K562 (cell line): ENCODE data around the gene RASSF3. TPM values are rescaled to one million over a fixed set of nuclear protein-coding genes. Genes with fewer than 3 reads are reported as not detected.

Experiments
- ATAC-seq: fragments of 200-7000 bp; cut with Tn5 transposase; 3 replicates; pipeline ENCODE4 v1.9.1; 2020; ENCODE audit warnings: moderate library complexity
- BruUV-seq: library from RNA; stranded (reverse); fragments of 400-500 nt; replicated peaks from 2 replicates; lab custom pipeline; 2021; lab: Mats Ljungman, UMichigan
- CTCF ChIA-PET: fragments of 300-600 bp; formaldehyde crosslinking; extraction: SDS; loops from one replicate; lab custom pipeline; 2021; ENCODE audit warnings: low intra/inter-chr PET ratio; lab: Yijun Ruan, JAX
- POLR2A ChIA-PET: fragments of 300-600, 350-650 bp; sonication (Branson Sonifier 250); formaldehyde crosslinking; extraction: SDS; loops from one replicate; lab custom pipeline; 2021; ENCODE audit warnings: antibody characterized with exemption, inconsistent platforms; lab: Yijun Ruan, JAX
- DNase-seq, 4 experiments: peaks; one replicate each; pipeline versions ENCODE4 v3.0.0 to v3.0.0-alpha.2; 2011 to 2018; ENCODE audit warnings: low spot score in 3 of 4, mixed read lengths in 3 of 4; ENCODE audit errors: extremely low read depth in 1 of 4
- FAIRE-seq: peaks from 2 replicates; lab custom pipeline; 2011; peaks lifted over from hg19 to GRCh38; lab: Jason Lieb, UNC
- H2AFZ ChIP-seq: 2 replicates; pipeline ENCODE4 v1.6.0; 2011; ENCODE audit warnings: low read depth, low read length, control low read depth, inconsistent platforms
- H3K27ac ChIP-seq: fragments of 200-600 bp; 3 replicates; pipeline ENCODE4 v1.8.0; 2011; ENCODE audit warnings: low read depth, mild to moderate bottlenecking, control low read depth, inconsistent platforms, low read length, moderate library complexity, mixed read lengths; ENCODE audit errors: extremely low read depth
- H3K27me3 ChIP-seq, 2 experiments: fragments of 300-600 bp in 1 of 2; 2 replicates in 1 of 2; 3 replicates in 1 of 2; pipeline versions ENCODE4 v1.6.0 to v1.8.0; 2011; ENCODE audit warnings: inconsistent platforms in 2 of 2, low read length in 2 of 2, mild to moderate bottlenecking in 1 of 2, mixed read lengths in 1 of 2, moderate library complexity in 1 of 2; ENCODE audit not compliant: control insufficient read depth in 2 of 2, insufficient read depth in 2 of 2
- H3K36me3 ChIP-seq: fragments of 300-600 bp; 3 replicates; pipeline ENCODE4 v1.8.0; 2011; ENCODE audit warnings: mild to moderate bottlenecking, low read length, inconsistent platforms; ENCODE audit not compliant: control insufficient read depth, insufficient read depth
- H3K4me1 ChIP-seq, 2 experiments: fragments of 200-600 bp in 1 of 2; replicated peaks in 1 of 2; 2 replicates in 1 of 2; 3 replicates in 1 of 2; pipeline versions ENCODE4 v1.5.1 to v1.8.0; 2011; ENCODE audit warnings: inconsistent platforms in 2 of 2, low read length in 2 of 2, mild to moderate bottlenecking in 1 of 2, mixed read lengths in 1 of 2, moderate library complexity in 1 of 2; ENCODE audit not compliant: control insufficient read depth in 2 of 2, insufficient read depth in 2 of 2
- H3K4me2 ChIP-seq: 2 replicates; pipeline ENCODE4 v1.6.1; 2011; ENCODE audit warnings: low read length, control low read depth, inconsistent platforms, mixed read lengths; ENCODE audit not compliant: insufficient read depth
- H3K4me3 ChIP-seq: fragments of 200-600 bp; sonication (generic), shearing (Covaris generic); 2 replicates; pipeline ENCODE4 v1.5.1; 2016; ENCODE audit warnings: control low read depth, inconsistent platforms
- H3K79me2 ChIP-seq: fragments of 200-600 bp; 3 replicates; pipeline ENCODE4 v1.8.0; 2011; ENCODE audit warnings: low read length, inconsistent platforms; ENCODE audit not compliant: control insufficient read depth, insufficient read depth
- H3K9ac ChIP-seq, 2 experiments: 2 replicates each; pipeline versions ENCODE4 v1.6.0 to v1.6.1; 2011; ENCODE audit warnings: low read depth in 2 of 2, low read length in 2 of 2, control low read depth in 1 of 2, inconsistent platforms in 1 of 2, mild to moderate bottlenecking in 1 of 2, mixed read lengths in 1 of 2; ENCODE audit not compliant: insufficient read depth in 1 of 2
- H3K9me1 ChIP-seq: one replicate; pipeline ENCODE4 v1.6.0; 2011; ENCODE audit warnings: inconsistent platforms, mild to moderate bottlenecking, low read length, moderate library complexity; ENCODE audit not compliant: control insufficient read depth, insufficient read depth
- H3K9me3 ChIP-seq: replicated peaks from 2 replicates; pipeline ENCODE4 v1.5.1; 2011; ENCODE audit warnings: low read depth, low read length, inconsistent platforms; ENCODE audit not compliant: control insufficient read depth, insufficient read depth
- H4K20me1 ChIP-seq: replicated peaks from 2 replicates; pipeline ENCODE4 v1.6.1; 2011; ENCODE audit warnings: low read length, inconsistent platforms, mixed read lengths; ENCODE audit not compliant: control insufficient read depth, insufficient read depth
- VEZF1 ChIP-seq: fragments of 200-800 bp; sonication (Bioruptor generic); IDR thresholded peaks from 2 replicates; pipeline ENCODE4 v1.6.1; 2017; ENCODE audit warnings: missing genetic modification characterization, missing compliant biosample characterization
- ZNF589 ChIP-seq: fragments of 200-800 bp; sonication (Bioruptor generic); IDR thresholded peaks from 2 replicates; pipeline ENCODE4 v1.6.1; 2016; ENCODE audit warnings: low read depth, missing genetic modification characterization, missing compliant biosample characterization
- WGBS: fragments of 100-300 bp; shearing (Covaris generic); methylation state at CpG from one replicate; pipeline ENCODE4 v1.1.6; 2016; ENCODE audit warnings: low coverage, mixed read lengths; ENCODE audit not compliant: insufficient coverage; ENCODE audit errors: missing lambda C conversion rate; 5-methylcytosine and 5-hydroxymethylcytosine counted together
- in situ Hi-C: fragments of 300-500 bp; cut with MboI; formaldehyde crosslinking; loops from 4 replicates; pipeline ENCODE4 v1.15.0; 2018; ENCODE audit warnings: inconsistent platforms, mixed read lengths
- intact Hi-C: fragments of 100-400 bp; cut with micrococcal nuclease; formaldehyde crosslinking; loops from 2 replicates; pipeline ENCODE4 v1.14.2; 2022
- polyA plus RNA-seq, 8 experiments: library from polyadenylated mRNA; depleted of rRNA in 4 of 8; stranded (reverse) in 5 of 8; unstranded in 3 of 8; fragments of >200 nt; fragmentation: Nextera tagmentation in 2 of 8; fragmentation: Illumina TruSeq in 1 of 8; extraction: Ambion mirVana in 2 of 8; extraction: Trizol in 1 of 8; gene quantifications; 2 replicates each; pipeline versions ENCODE4 v1.2.1 to v1.2.3, GENCODE V29; 2011 to 2014; ENCODE audit warnings: inconsistent platforms in 1 of 8, missing spikeins in 1 of 8
- total RNA-seq, 7 experiments: library from RNA; depleted of rRNA in 6 of 7; stranded (reverse); fragments of >200 nt in 6 of 7; fragmentation: Illumina TruSeq in 2 of 7; extraction: Trizol in 2 of 7; gene quantifications; 2 replicates each; pipeline versions ENCODE4 v1.2.1 to v1.2.3, GENCODE V29; 2011 to 2021; ENCODE audit warnings: low replicate concordance in 1 of 7
- TF ChIP-seq, protein P1 (sequence below), 2 experiments: IDR thresholded peaks; 2 replicates each; pipeline ENCODE4 v1.6.1; 2011; ENCODE audit warnings: borderline replicate concordance in 1 of 2, control low read depth in 1 of 2, low read depth in 1 of 2, low read length in 1 of 2, mild to moderate bottlenecking in 1 of 2, mixed read lengths in 1 of 2, moderate library complexity in 1 of 2; ENCODE audit not compliant: insufficient read depth in 1 of 2, insufficient read length in 1 of 2, poor library complexity in 1 of 2, severe bottlenecking in 1 of 2; ENCODE audit errors: extremely low read depth in 1 of 2

RASSF3 gene
- total and polyA plus RNA-seq, 9 of the 15 experiments (the other 6 are each of a cell fraction or from before 2014, with no cell fraction given) = 3.7 to 39.2 (median 20.2) TPM

- intact Hi-C loops = no loop called here
- POLR2A ChIA-PET = interaction anchor here (0.5 to 0.8 kb wide), 2 partner anchors 10 to 11 kb away, joined by 3 to 5 read pairs; no protein-coding TSS in a partner anchor
- no TSS peak for BruUV-seq
These were observed 59.7 kb downstream of the RASSF3 start for GRCh38 chr12:64670019-64670418.

More at GRCh38 chr12:64670019-64670418, 59.7 kb downstream of the RASSF3 start:
- ATAC-seq (peak; percentile 31), DNase-seq (peak in 1 of 4 experiments; percentile 52), FAIRE-seq (no peak)
- in situ Hi-C loops = no loop called here
- no peak overlapping the region for H3K4me2 ChIP-seq
- H2AFZ ChIP-seq = peak overlapping the region; percentile 57
- no peaks in the 10 kb centered on the region for H3K27me3 ChIP-seq
- no peaks in the 10 kb centered on the region for H4K20me1 ChIP-seq
- H3K9ac ChIP-seq = peak overlapping the region in 1 of 2 experiments; percentile 38; a peak in 3 of 4 replicates
- H3K9me3 ChIP-seq = no peaks in the 10 kb centered on the region
- WGBS = 19% methylated on average over 4 of the region's 4 CpGs
- no peaks in the 10 kb centered on the region for H3K9me1 ChIP-seq
- no peak overlapping the region for H3K4me3 ChIP-seq
- peaks cover 91% of the 10 kb centered on the region for H3K79me2 ChIP-seq
- H3K4me1 ChIP-seq = peaks cover 51 to 83% of the 10 kb centered on the region in 2 experiments
- CTCF ChIA-PET = interaction anchor here (0.7 kb wide), 1 partner anchor 133 kb away, joined by 5 read pairs; no protein-coding TSS in a partner anchor
- peaks cover 6% of the 10 kb centered on the region; the same call in 1 of the 3 replicates for H3K36me3 ChIP-seq
- TF ChIP-seq, protein P1, sequence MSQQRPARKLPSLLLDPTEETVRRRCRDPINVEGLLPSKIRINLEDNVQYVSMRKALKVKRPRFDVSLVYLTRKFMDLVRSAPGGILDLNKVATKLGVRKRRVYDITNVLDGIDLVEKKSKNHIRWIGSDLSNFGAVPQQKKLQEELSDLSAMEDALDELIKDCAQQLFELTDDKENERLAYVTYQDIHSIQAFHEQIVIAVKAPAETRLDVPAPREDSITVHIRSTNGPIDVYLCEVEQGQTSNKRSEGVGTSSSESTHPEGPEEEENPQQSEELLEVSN (IDR thresholded peaks at IDR 0.05; ENCODE audit: borderline replicate concordance in 1 of 2, extremely low read depth in 1 of 2, insufficient read depth in 1 of 2, insufficient read length in 1 of 2, low read depth in 1 of 2, low read length in 1 of 2, poor library complexity in 1 of 2, severe bottlenecking in 1 of 2) = peak in 1 of 2 experiments; percentile 31
- TF ChIP-seq ZNF589 (no peak), VEZF1 (CRISPR knock-in tag) (0 out of 2 replicates have a peak, but pooled peaks have one; percentile 19)
- peak overlapping the region; percentile 73; the same call in 2 of the 3 replicates for H3K27ac ChIP-seq
